ENCODE results near the gene DDIT4L.
"Not testable (repeated sequence)": the region's sequence is repeated elsewhere in the genome, so short reads cannot be mapped to it uniquely, and the experiment has no call there.

Gene DDIT4L

DNA sequence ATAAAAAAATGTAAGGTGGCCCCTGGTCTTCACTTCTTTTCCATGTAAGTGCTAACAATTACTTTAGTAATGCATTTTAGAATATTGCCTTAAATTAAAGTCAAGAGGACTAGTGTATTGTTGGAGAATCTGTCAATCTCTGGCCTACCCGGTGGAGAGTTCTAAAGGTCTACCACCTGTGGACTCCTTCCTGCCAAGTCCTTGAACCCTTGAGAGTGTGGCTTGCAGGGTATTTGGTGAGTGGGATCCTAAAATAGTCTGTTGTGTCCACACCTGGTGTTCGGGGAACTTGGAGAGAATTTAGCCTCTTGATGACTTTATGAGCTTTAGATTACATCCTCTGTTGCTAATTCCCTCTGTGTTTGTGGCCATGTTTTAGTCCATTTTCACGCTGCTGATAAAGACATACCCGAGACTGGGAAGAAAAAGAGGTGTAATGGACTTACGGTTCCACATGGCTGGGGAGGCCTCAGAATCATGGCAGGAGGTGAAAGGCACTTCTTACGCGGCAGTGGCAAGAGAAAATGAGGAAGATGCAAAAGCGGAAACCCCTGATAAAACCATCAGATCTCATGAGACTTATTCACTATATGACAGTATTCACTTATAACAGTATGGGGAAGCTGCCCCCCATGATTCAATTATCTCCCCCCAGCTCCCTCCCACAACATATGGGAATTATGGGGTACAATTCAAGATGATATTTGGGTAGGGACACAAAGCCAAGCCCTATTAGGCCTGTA, 23.8 kb downstream of the DDIT4L start:
- DNase-seq (ENCODE audit: low read depth in 3 of 3): no peak

DNA sequence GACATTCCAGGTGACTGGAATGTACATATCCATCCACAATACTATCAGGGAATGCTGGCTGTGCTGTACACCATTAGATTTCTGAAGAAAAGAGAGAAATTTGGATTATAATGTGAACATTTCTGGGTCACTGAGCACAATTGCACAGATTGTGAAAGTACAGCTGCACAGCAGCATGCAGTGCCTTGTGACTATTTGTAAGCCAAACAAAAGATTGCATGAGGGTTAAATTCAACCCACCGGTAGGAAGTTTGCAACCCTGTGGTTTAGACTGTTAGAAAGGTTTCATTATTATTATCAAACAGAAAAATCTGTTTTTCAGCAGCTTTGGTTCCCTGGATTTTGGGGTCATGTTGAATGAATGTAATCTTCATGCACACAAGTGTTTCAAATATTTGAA, 24.5 kb downstream of the DDIT4L start:
- DNase-seq (ENCODE audit: low read depth in 3 of 3): no peak

DNA sequence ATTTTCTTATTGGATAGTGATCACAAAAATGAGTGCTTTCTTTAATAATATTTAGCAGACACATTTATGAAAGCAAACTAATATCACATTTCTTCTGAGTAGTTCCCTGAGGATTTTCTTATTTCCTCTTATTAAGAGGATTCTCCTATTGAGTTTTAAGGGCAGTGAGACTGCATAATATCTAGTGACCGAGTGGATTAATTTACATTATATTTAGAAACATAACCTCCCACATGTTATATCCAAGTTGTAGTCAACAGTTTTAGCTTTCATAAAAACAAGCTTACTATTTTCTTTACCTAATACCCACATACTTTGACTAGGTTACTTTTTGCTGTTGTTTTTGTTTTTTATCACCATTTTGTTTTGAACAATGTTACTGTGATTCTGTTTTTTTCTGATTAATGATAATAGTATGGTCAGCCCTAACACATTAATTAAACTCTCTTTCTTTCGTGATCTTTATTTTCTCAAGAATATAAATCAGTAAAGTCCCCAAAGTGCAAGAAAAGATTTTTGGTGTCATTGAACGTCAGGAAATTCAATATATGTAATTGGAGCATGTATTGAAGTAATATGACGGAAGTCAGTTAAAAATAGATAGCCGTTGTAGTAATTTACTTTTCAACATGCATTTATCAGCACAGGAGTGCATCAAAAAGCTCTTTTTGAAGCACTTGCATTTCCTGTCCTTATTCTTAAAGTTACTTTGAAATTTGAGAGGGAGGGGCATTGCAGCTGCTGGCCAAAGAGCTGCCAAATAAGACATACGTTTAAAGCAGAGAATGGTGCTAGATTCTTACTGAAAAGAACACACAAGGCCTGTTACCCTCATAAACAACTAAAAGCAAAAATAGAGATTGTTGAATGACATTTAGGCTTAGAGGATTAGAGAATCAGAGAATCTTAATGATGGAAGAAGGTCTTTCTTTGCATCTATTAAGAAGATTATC, 25.2 kb downstream of the DDIT4L start:
- DNase-seq (ENCODE audit: low read depth in 3 of 3): no peak

DNA sequence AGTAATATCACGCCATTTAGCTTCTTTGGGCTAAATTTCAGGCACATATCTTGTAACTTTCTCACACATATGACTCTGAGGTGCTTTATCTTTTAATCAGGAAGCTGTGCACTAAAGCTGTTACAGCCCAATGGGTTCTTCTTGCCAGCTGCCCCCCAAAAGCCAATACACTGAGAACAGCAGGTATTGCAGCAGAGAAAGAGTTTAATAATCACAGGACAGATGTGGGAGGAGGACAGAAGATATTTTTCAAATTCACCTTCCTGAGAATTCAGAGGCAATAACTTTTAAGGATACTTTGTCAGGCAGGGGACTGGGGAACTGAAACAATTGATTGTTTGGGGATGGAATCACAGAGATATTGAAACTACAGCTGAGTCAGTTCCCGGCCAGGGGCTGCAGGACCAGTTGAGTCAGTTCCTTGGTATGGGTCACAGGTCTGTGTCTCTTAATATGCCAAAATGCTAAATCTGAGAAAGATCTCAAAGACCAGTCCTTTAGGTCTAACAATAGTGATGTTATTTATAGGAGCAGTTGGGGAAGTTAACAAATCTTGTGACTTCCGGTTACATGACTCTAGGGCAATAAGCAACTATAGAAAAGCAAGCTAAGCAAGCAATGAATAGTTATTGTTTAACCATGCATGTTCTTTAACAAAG, 28.1 kb downstream of the DDIT4L start:
- no peak for DNase-seq (ENCODE audit: low read depth in 3 of 3)

DNA sequence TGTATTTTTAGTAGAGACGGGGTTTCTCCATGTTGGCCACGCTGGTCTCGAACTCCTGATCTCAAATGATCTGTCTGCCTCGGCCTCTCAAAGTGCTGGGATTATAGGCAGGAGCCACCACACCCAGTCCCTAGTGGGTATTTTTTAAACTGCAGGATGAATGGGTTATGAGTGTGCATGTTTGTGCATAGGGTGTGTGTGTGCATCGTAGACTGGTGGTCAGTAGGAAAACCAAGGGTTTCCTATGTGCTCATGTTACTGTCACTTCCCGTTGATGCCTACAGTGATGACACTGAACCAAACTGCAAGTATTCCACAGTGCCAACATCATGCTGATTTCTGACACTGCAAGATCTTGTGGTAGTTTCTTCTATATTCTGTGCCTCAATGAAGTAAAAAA, 41.1 kb downstream of the DDIT4L start:
- no peak for DNase-seq (ENCODE audit: low read depth in 3 of 3)

DNA sequence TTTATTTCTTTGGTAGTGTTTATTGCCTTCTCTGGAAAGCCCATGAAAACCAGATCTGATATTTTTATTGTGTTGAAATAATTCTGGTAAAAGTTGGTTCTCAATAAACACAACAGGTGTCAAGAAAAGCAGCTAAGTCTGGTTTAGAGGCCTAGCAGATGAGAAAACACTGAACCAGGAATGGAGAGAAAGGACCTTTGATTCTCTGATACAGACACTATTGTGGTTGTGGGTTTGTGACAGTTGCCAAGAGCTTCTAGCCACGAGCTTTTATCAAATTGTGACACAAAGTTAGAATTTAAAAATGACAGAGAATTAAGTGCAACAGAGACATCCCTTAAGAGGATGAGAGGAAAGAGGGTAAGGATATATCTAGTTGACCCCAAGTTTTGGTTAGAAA, 42.6 kb downstream of the DDIT4L start:
- DNase-seq (ENCODE audit: low read depth in 3 of 3): no peak

DNA sequence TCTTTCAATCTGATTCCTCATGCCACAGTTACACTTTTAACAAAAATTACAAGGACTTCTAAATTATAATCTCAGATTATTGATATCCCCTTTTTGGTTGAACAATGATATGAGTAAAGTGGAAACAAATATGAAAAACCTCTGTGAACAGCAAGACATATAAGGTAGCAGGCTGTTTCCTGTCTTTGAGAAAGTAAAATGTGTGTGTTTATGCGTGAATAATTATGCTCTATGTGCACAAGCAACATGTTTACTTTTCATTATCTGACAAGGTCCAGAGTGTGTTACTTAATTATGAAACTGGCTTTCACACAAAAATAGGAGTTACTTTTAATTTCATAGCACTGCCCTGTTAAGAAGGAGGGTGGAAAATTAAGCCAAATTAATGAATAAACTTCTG, 43.1 kb downstream of the DDIT4L start:
- no peak for DNase-seq (ENCODE audit: low read depth in 3 of 3)

DNA sequence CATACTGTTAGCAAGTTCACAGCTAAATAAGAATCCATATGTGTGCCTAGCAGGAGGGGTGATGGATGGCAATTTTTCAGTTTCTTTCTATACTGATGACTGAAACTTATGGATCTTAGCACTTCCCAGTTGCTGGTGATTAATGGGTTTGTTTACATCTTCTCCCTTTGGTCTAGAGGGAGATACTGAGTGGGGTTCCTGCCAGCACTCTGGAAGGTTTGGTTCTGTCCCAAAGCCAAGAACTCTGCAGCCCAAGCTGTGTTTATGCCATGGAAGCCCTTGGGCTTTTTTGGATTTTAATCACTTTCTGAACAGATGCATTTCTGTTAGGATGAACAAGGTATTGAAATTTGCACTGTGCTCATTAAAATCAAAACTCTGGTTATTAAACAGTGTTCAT, 43.5 kb downstream of the DDIT4L start:
- DNase-seq (ENCODE audit: low read depth in 3 of 3): no peak

DNA sequence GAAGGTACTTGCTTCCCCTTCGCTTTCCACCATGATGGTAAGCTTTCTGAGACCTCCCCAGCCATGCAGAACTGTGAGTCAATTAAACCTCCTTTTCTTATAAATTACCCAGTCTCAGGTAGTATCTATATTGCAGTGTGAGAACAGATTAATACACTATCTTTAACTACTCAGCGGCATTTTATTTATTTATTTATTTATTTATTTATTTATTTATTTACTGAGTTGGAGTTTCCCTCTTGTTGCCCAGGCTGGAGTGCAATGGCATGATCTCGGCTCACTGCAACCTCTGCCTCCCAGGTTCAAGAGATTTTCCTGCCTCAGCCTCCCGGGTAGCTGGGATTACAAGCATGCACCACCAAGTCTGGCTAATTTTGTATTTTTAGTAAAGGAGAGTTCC, 52.9 kb downstream of the DDIT4L start:
- DNase-seq (ENCODE audit: low read depth in 3 of 3): not testable (repeated sequence)

Measured in stimulated activated CD4-positive, alpha-beta T cell treated with anti-CD3 and anti-CD28 coated beads, TNF-alpha, amount 100 ng/mL, for 4 hours (primary cell).